ENCODE results near the gene ALG14.
"Not testable (repeated sequence)": the region's sequence is repeated elsewhere in the genome, so short reads cannot be mapped to it uniquely, and the experiment has no call there.

Gene ALG14

GRCh38 chr1:95005584-95005983 is 67.2 kb downstream of the ALG14 start:
- DNase-seq = no peak

- no peak for DNase-seq
Measured at GRCh38 chr1:95004013-95004412, 68.7 kb downstream of the ALG14 start.

- no peak for DNase-seq
Measured at GRCh38 chr1:95003433-95003738, 69.4 kb downstream of the ALG14 start.

- DNase-seq = no peak
Measured at GRCh38 chr1:95002540-95003432, 70.0 kb downstream of the ALG14 start.

- DNase-seq = no peak
Measured at GRCh38 chr1:95002164-95002539, 70.6 kb downstream of the ALG14 start.

GRCh38 chr1:94999456-95000131 is 73.2 kb downstream of the ALG14 start:
- DNase-seq = no peak

GRCh38 chr1:94998748-94999147 is 74.0 kb downstream of the ALG14 start:
- no peak for DNase-seq

GRCh38 chr1:94998114-94998513 is 74.6 kb downstream of the ALG14 start:
- DNase-seq = no peak

- not testable (repeated sequence) for DNase-seq
Measured at GRCh38 chr1:94995536-94995935, 77.2 kb downstream of the ALG14 start.

- DNase-seq = no peak
Measured at GRCh38 chr1:94994805-94995204, 77.9 kb downstream of the ALG14 start.

GRCh38 chr1:94993931-94994645 is 78.7 kb downstream of the ALG14 start:
- DNase-seq = no peak

GRCh38 chr1:94992863-94993563 is 79.7 kb downstream of the ALG14 start:
- DNase-seq = no peak

GRCh38 chr1:94992161-94992560 is 80.6 kb downstream of the ALG14 start:
- DNase-seq = no peak

- DNase-seq = no peak
Measured at GRCh38 chr1:94989911-94990473, 82.8 kb downstream of the ALG14 start.

GRCh38 chr1:94989398-94989797 is 83.4 kb downstream of the ALG14 start:
- peak; percentile 55 for DNase-seq

- DNase-seq = no peak
Measured at GRCh38 chr1:94988356-94988755, 84.4 kb downstream of the ALG14 start.

GRCh38 chr1:94986783-94987182 is 86.0 kb downstream of the ALG14 start:
- no peak for DNase-seq

GRCh38 chr1:94983171-94983739 is 89.5 kb downstream of the ALG14 start:
- no peak for DNase-seq

GRCh38 chr1:94982398-94982797 is 90.4 kb downstream of the ALG14 start:
- no peak for DNase-seq

GRCh38 chr1:94981575-94981973 is 91.2 kb downstream of the ALG14 start:
- DNase-seq = no peak

GRCh38 chr1:94980582-94981574 is 91.9 kb downstream of the ALG14 start:
- DNase-seq = no peak
